Activated CD8-positive, alpha-beta memory T cell treated with anti-CD3 and anti-CD28 coated beads for 48 hours (primary cell): ENCODE data around the gene ZNHIT1.

ENCODE experiments used
- DNase-seq, 3 experiments: peaks; one replicate each; pipeline ENCODE4 v3.0.0-alpha.2; 2020; ENCODE audit warnings: low read depth in 2 of 3, low spot score in 2 of 3

Gene ZNHIT1

GRCh38 chr7:101217388-101218235 lies at the start of gene ZNHIT1, which contains the start of gene PLOD3:
Gene ZNHIT1 (plus strand): TSS chr7:101218165. CDS start chr7:101218196, 31 bp downstream.
Gene PLOD3 (minus strand): TSS chr7:101217581. CDS start chr7:101217274, 307 bp downstream.
- DNase-seq: peak; percentile 83 to 91 (median 87)

DNA sequence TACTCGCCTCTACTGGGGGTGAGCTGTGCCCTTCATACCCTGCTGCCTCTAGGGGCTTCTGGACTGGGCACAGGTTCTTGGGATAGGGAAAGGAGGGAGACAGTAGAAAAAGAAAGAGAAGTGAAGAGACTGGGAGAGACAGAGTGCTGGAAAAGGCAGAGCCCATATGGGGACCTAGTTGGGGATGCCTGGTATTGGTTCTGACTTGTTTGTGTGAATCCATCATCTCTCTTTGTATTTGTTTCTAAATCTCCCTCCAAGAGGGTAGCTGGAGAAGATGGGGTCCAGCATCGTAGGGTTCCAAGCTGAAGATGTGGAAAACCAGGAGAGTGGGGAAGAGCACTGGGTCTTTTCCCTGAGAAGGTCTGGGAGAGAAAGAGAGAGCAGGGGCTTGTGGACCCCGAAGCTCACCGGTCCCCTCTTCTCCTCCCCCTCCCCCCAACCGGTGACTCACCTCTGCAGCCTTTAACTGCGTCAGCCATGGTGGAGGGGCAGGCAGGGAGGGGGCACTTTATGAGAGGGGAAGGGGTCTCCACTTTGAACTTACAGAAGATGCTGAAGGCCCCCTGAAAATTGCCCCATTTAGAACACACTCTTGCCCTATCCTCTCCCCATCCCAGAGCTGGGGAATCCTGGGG lies 49.4 kb upstream of the ZNHIT1 start:
- no peak for DNase-seq

- no peak for DNase-seq
These were observed 48.7 kb upstream of the ZNHIT1 start for GRCh38 chr7:101169110-101169837.

DNA sequence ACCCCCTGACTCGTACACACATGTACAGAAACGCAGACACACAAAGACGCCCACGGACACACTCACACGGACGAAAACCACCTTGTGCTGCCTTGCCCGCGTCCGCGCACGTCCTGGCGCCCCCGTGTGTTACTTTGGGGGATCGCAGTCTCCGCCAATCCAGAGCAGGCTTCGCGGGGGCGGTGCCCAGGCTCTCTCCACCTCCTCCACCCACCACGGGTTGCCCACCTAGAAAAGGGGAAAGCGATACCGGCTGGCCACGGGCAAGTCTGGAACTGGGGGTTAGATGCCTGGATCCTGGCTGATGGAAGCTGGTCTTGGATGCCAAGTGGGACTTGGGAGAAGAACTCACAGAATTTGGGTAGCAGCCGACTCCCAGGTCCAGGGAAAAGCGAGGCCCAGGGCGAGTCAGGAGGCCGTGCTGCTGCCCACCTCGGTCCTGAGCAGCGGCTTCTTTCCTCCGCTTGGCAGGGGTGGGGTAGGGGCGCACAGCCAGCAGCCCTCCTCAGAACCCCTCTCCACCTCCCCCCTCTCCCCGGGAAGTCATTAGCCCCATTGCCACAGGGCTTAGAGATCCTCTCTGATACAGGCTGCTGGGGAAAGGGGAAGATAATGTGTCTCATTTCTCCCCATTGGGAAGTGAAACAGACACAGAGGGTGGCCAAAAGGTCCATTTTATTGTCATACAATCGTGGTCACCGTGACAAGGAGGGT lies 48.0 kb upstream of the ZNHIT1 start:
- peak; percentile 57 to 83 (median 74) for DNase-seq

DNA sequence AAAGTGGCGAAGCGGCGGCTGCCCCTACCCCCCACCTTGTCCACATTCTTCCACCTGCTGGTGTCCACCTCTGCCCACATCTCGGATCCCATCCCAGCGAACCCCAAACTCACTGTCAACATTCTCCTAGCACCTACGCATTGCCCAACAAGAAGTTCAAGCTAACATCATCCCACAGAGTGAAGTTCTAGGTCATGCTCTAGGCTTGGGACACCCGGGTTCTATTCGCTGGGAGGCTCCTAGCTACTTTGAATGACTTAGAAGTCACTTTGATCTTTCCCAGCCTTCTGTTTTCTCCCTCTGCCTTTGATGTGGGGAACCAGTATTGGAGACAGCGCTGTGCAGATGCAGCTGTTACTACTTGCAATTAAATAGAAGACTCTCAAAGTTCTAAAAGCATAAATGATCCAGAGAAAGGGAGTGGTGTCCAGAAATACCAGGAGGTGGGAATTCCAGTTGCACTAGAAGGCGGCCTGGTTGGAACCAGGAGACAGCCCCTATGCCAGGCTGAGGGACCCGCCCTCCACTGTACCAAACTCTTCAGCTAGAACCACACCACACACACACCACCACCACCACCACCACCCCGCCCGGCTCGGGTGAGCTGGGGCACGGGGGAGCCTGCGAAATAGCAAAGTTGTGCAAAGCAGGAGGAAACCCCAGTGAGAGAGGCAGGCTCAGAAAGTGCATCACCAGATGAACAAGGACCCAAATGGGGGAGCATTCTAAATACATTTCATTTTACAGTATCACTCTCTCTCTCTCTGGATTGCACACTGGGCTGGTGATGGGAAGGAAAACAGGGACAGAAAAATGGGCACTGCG lies 47.1 kb upstream of the ZNHIT1 start:
- no peak for DNase-seq

- no peak for DNase-seq
These were observed 46.5 kb upstream of the ZNHIT1 start for GRCh38 chr7:101171442-101171837.

GRCh38 chr7:101172005-101172853 lies 45.7 kb upstream of the ZNHIT1 start:
- no peak for DNase-seq

DNA sequence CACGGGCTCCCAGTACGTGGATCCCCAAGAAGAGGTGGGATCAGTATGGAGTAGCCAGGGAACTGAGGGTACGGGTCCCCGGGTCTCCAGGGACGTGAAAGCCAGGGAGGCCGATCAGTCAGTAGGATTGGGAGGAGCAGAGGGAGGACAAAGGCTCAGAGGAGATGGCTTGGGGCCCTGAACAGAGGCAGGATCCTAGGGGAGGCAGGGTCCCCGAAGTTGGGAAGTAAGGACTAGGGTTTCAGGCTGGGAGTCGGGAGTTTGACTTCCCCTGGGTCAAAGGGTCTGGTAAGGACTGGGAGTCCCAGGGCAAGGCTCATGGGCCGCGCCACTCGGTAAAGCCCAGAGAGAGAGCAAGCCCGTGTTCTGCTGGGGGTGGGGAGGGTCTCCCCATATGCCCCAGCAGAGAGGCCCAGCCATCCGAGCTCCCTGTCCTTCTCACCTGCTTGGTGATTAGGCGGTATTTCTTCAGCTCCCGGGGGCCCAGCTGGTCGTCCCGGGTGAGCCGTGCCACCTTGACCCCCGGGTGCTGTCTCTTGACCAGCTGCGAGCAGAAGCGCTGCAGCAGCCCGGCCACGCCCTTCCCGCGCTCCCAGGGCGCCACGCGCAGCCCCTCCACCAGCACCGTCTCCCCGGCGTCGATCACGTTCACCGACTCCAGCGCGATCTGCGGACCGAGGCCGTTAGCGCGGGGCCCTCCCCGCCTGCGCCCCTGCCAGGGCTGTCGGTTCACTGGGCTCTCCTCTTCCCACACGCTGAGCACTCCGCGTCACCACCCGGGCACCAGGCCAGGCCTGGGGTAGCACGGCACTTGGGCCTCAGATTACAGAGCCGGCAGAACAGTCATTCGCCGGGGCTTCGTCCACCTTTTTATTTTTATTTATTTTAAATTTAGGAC lies 44.9 kb upstream of the ZNHIT1 start:
- DNase-seq: no peak

GRCh38 chr7:101173752-101174244 lies 44.2 kb upstream of the ZNHIT1 start:
- peak in 1 of 3 experiments; percentile 74 for DNase-seq

GRCh38 chr7:101174322-101174854 lies 43.6 kb upstream of the ZNHIT1 start:
- no peak for DNase-seq

DNA sequence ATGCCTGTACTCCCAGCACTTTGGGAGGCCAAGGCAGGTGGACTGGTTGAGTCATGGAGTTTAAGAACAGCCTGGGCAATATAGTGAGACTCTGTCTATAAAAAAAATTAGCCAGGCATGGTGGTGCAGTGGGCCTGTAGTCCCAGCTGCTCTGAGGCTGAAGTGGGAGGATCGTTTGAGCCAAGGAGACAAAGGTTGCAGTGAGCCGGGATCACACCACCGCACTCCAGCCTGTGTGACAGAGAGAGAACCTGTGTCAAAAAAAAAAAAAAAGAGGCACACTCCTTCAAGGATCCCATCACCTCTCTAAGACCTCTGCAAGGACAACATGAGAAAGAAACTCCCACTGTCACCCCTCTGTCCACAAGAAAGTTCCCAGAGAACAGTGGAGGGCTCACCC lies 42.3 kb upstream of the ZNHIT1 start:
- DNase-seq: no peak

GRCh38 chr7:101177644-101178043 lies 40.3 kb upstream of the ZNHIT1 start:
- no peak for DNase-seq

DNA sequence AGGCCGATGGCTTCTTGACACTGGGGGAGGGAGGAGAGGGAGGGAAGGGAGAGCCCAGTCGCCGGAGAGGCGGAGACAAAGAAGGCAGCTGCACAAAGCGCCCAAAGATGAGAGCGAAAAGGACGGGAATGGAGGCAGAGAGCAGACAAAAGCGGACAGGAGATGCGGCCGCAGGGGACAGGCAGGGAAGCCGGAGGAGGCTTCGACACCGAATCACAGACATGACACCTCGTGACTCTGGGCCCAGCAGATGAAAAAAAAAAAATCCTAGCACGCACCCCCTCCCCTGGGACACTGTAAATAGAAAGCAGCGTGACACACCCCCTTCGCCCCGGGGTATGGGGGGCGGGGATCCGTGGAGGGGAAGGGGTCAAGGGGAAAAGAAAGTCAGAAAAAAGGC lies 38.8 kb upstream of the ZNHIT1 start:
- no peak for DNase-seq

DNA sequence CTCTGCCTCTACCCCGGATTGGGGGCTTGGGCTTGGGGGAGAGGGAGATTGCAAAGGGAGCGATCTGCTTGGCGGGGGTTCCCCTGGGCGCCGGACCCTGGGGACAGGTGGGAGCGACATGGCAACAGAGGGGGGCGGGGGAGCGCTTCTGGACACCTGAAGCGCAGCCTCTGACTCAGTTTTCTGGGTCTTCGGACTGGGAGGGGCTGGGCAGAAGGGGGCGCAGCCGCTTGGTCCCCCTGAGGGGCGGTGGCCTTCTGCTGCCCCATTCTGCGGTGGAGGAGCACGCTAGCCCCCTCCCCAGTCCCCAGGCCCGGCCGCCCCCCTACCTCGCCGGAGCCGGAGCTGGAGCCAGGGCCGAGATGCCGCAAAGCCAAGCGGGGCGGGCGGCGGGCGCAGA lies 38.3 kb upstream of the ZNHIT1 start:
- DNase-seq: no peak

DNA sequence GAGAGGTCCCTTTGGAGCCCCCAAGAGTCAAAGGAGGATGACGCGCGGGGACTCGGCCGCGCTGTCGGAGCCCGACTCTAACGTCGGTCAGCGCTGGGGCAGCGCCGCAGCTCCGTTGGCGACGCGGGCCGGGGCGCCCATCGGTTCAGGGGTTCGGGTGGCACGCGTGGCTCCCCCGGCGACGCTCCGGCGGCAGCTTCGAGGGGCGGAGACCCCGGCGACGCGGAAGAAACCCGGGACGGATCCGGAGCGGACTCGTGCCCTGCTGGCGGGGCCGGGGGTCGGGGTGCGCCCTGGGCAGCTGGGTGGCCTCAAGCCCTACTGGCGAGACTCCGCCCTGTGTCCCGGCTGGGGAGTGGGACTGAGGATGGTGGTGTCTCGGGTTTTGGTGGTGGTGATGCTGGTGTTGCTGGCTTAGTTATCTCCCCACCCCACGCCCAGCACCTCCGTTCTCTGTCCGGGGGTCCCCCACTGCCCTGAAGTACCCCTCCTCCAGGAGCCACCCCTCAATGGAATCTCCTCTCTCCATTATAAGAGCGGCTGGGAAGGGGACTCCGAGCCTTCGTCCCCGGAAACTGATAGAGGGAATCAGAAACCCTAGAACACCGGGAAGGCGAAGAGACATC lies 37.7 kb upstream of the ZNHIT1 start, which contains the start of gene NAT16:
Gene NAT16, minus strand, starts transcription at position 164 of the 626 bp plus-strand sequence. CDS start 5,486 bp downstream, outside the sequence.
- DNase-seq: no peak

DNA sequence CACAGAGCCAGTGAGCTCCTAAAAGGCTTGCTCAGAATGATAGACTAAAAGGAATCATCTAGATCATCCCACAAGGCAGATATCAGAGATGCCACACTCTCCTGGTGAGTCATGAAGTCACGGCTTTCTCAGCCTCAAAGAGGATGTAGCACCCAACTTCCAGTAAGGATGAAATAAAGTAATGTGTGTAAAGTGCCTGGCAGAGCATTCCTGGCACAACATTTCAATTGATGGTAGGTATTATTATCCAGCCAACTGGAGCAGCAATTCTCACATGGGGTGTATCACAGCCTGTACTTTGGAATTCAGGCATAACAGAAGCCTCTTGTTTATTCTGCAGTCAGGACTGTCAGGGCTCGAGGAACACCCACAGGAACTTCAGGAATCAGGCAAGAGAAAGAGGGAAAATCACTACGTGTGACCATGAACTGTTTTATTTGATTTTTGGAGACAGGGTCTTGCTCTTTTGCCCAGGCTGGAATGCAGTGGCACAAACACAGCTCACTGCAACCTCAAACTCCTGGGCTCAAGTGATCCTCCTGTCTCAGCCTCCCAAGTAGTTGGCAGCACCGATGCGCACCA lies 32.6 kb upstream of the ZNHIT1 start:
- no peak for DNase-seq

- no peak for DNase-seq
These were observed 31.8 kb upstream of the ZNHIT1 start for GRCh38 chr7:101186194-101186593.
